Putamen (tissue), 1 donor: ENCODE data around the gene ATP2B2.

Source experiments
- DNase-seq: peaks from one replicate; pipeline ENCODE4 v3.0.0-alpha.2; 2016; ENCODE audit warnings: low spot score

The ATP2B2 gene

DNA sequence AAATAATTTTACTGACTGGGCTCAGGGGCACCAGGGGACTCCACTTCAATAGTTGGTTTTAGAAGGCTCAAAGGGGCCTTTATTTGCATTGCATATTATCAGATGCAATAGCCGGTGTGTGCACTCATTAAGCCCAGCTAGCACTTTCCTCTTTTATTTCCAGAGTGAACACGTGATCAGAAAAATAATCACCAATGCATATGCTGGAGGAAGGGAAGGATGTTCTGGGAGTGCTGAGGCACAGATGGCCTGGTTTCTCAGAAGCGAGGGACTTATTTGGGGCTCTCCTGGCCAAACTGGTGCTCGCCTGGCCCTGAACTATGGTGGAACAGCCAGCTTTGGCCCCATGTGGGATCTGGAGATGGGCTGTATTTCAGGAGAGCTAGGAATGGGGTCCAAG is 124.0 kb downstream of the ATP2B2 start:
- no peak for DNase-seq

DNA sequence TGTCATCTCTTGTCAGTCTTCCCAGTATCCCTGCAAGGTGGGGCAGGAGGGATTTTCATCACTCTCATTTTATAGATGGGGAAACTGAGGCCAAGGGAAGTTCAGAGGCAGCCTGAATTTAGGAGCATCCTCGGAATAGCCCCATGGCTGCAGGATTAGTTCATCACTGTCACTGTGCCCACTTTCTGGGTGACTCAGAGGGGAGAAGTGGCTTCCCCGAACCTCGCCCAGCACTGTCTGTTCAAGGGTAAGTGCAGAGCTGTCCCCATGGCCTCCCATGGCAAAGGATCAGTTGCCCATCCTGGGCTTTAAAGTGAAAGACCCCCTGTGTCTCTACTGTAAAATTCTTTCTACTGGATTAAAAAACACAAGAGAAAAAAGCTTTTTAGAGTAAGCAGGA is 124.5 kb downstream of the ATP2B2 start:
- DNase-seq: no peak

GRCh38 chr3:10379961-10380360 is 125.4 kb downstream of the ATP2B2 start:
- DNase-seq: no peak

DNA sequence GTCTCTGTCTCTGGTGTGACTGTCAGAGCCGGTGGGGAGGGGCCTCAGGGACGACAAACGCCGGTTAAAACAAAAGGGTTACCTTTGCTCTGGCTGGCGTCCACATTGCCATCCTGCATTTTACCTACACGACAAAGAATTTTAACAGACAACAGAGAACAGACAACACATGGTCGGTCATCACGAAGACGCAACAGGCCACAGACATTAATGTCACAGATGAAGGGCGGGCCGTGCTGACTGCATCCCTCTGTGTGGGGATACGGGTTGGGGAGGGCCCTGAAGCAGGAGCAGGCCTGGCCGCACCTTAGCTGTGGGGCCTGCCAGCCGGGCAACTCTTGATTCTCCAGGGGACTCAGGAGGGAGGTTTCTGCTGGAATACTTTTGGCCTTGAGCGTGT is 126.2 kb downstream of the ATP2B2 start:
- no peak for DNase-seq

GRCh38 chr3:10378742-10379141 is 126.6 kb downstream of the ATP2B2 start:
- DNase-seq: no peak

- no peak for DNase-seq
Observed at GRCh38 chr3:10378246-10378645, 127.1 kb downstream of the ATP2B2 start.

- no peak for DNase-seq
Observed at GRCh38 chr3:10377148-10377725, 128.1 kb downstream of the ATP2B2 start.

DNA sequence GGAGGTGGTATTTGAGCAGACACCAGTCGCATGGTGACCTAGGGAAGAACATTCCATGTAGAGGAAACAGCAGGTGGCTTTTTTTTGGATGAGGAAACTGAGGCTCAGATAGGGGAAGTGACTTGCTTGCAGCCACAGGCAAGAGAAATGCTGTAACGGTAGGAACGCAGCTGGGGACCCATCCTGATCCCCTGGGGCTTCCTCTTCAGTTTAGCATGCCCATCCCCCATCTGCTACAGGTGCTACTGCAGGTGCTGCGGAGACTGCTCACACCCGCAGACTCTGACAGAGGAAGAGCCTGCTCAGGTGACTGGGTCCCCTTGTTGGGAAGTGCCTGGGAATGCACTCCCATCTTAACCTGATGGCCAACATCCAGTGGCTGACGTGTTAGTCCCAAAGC is 129.0 kb downstream of the ATP2B2 start:
- no peak for DNase-seq

DNA sequence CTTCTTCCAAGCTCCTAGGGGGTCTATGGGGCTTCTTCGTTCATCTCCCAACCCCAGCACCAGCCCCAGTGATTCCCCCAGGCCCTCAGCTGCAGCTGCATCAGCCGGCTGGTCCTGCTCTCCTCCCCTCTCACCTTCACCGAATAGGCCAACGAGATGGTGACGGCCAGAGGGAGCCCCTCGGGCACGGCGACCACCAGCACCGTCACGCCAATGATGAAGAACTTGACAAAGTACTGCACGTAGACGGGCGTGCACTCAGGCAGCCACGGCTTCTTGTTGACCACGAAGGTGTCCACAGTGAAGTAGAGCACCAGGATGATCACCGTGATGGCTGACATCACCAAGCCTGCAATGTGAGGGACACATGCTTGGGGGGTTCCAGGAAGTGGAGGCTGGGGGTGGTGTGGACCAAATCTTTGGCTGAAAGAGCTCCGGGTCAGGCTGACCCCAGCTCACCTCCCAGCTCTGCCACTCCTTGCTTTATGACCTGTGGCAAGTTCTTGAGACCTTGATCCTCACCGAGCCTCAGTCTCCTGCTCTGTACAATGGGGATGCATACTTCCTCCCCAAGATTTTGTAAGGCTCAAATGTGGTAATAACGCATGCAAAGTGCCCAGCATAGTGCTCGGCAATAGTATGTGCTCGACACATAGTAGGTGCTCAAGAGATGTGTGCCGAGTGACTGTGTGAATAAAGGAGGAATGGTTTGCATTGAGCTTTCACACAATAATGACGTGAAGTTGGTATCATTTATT is 129.9 kb downstream of the ATP2B2 start:
- DNase-seq: no peak

DNA sequence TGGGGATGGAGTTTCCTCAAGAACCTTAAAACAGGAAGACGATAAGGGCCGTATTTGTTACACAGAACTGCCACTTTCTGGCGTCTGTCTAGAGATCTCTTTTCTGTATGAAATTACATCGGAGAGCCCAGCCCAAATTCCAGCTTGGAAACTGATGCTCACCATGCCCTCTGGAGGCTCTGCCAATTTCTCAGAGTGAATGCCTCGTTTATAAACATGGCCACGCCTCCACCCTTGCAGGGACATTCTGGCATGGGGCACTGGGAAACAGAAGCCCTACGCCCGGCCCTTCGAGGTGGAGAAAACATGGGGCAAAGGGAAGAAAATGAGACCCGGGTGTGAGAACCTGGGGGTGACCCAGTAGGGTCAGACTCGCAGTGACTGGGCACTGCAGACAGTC is 131.1 kb downstream of the ATP2B2 start:
- no peak for DNase-seq

DNA sequence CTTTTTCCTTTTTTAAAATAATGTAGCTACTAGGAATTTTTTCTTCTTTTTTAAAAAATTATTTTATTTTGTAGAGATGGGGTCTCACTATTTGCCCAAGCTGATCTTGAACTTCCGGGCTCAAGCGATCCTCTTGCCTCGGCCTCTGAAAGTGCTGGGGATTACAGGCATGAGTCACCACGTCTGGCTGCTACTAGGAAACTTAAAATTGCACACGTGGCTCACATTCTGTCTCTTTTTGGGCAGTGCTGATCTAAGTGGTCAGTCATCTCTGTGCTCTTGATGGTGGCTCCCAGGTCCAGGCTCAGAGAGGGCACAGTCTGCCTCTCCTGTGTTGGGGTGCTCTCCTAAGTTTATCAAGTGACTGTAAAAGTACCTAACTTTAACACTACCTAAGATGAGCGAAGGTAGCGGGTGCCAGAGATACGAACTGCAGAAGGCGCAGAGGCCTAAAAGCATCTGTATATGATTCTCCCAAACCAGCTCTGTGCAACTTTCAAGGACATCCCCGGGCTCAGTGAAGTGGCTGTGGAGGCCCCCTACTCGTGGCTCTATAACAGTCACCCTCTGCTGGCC is 131.6 kb downstream of the ATP2B2 start:
- DNase-seq: no peak

DNA sequence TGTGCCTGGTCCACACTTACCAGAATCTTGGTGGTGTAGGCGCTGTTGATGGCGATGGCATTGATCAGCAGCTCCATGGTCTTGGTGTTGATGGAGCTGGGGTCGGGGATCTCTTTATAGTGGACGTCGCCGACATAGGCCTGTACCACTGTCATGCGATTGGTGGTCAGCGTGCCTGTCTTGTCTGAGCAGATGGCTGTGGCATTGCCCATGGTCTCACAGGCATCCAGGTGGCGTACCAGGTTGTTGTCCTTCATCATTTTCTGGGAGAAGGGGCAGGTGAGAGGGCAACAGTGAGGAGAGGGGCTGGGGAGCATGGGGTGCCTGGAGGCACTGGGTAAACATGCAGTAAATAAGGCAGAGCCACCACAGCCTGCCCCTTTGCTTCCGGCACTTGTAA is 133.6 kb downstream of the ATP2B2 start:
- no peak for DNase-seq

DNA sequence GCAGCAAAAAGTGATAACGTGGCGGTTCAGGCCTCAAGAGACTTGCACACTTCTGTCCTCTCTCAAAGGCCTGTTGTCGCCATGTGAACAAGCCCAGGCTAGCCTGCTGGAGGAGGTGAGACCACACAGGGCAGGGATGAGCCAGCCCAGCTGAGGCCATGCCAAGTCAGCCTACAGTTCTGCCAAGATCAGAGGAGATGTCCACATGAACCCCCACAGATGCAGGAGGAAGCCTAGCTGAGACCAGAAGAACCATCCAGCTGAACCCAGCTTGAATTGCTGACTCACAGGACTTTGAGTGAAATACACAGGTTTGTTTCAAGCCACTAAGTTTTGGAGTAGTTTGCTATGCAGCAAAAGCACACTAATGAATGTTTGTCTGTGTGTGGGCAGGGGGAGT is 134.2 kb downstream of the ATP2B2 start:
- no peak for DNase-seq

- peak; percentile 86 for DNase-seq
Observed at GRCh38 chr3:10370429-10370828, 135.0 kb downstream of the ATP2B2 start.

GRCh38 chr3:10368512-10368911 is 136.9 kb downstream of the ATP2B2 start:
- DNase-seq: no peak

- DNase-seq: no peak
Observed at GRCh38 chr3:10367506-10367905, 137.9 kb downstream of the ATP2B2 start.

DNA sequence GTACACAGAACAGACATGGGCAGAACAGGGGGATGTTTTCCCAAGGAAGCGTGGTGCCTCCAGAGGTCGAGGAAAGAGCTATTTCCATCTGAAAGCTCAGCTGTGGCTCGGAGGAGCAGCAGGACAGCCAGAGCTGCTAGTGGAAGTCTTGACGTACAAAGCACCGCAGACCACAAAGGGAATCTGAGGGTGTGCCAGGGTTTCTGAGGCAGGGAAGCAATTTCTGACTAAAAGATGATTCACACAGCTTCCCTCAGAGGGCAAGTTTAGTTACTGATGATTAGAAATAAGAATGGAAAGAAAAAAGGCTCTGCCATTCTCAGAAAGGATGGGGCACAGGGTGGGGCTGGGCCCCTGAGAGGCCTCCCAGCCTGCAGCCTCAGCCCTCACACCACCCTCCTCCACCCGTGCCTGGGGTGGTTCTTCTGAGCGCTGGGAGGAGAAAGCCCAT is 138.7 kb downstream of the ATP2B2 start:
- DNase-seq: no peak

DNA sequence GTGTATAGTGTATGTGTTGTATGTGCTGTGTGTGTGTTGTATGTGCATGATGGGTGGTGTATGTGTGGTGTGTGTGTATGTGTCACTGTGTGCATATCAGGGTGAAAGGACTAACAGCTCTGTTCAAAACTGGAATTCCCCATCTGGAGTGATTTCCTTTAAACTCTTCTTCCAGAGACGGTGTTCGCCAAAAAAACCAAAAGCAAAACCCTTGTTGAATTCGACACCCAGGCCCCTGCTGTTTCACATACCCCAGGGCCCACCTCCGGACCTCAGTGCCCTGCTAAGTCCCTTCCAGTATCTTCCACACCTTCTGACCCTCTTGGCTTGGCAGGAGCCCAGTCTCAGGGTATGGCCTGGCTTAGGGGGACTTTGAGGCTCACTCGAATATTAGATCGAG is 139.6 kb downstream of the ATP2B2 start:
- DNase-seq: no peak

- DNase-seq: no peak
Observed at GRCh38 chr3:10365316-10365715, 140.1 kb downstream of the ATP2B2 start.

GRCh38 chr3:10364806-10365205 is 140.6 kb downstream of the ATP2B2 start:
- no peak for DNase-seq

DNA sequence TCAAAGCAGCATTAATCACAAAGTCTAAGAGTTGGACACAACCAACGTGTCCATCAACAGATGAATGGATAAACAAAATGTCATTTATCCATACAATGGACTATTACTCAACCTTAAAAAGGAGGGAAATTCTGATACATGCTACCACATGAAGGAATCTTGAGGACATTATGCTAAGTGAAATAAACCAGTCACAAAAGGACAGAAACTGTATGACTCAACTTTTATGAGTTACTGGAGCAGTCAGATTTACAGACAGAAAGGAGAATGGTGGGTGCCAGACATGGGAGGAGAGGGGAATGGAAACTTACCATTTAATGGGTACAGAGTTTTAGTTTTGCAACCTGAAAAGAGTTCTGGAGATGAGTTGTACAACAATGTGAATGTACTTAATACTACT is 141.5 kb downstream of the ATP2B2 start:
- DNase-seq: no peak

DNA sequence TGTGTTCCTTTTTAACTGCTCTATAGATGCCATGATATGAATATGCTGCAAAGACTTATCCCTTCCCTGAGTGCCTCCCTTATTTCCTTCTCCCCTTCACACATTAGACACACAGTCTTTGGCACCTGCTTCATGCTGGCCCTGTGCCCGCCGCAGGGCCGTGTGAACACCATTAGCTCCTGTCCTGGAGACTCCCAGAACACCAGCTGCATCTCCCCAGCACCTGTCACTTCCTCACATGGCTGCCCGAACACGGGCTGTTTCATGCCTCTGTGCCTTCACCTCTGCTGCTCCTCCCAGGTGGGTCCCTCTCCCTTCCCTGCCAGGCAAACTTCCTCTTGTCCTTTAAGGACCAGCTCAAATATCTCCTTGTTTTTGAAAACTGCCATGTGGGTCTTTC is 144.0 kb downstream of the ATP2B2 start:
- DNase-seq: no peak

GRCh38 chr3:10360478-10360877 is 144.9 kb downstream of the ATP2B2 start:
- no peak for DNase-seq

DNA sequence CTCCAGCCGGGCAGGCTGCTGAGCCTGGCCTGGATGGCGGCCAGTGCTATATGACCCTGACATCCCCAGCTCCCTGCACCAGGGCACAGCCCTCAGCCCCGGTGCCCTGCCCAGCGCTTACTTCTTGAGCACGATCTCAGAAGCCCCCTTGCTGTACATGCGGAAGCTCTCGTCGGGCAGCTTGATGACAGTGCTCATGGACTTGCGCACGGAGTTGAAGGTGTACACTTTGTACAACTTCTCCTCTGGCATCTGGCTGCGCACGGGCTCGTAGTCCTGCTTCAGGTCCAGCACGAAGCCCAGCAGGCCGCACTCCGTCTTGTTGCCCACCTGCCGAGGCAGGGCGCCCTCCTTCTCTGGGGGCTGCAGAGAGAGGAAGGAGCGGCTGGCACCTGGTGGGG is 145.6 kb downstream of the ATP2B2 start:
- DNase-seq: no peak
